GM19035 (cell line): ENCODE measurements around the gene CWH43.
A peak's percentile ranks its signal among the peaks of the same experiment; 100 is the strongest.
"Not testable (repeated sequence)": the region's sequence is repeated elsewhere in the genome, so short reads cannot be mapped to it uniquely, and the experiment has no call there.

Source experiments
- ATAC-seq: cut with Tn5 transposase; IDR thresholded peaks from one replicate; pipeline ENCODE4 v1.9.1; 2021; ENCODE audit not compliant: unreplicated experiment

The CWH43 gene

GRCh38 chr4:48985976-48986653 is at the start of gene CWH43:
Gene CWH43, plus strand, starts transcription at chr4:48986275. Its CDS starts 155 bp downstream, at chr4:48986430.
- no peak for ATAC-seq

- ATAC-seq: no peak
Observed at GRCh38 chr4:48937033-48937432, 49.0 kb upstream of the CWH43 start.

GRCh38 chr4:48938831-48939230 is 47.2 kb upstream of the CWH43 start:
- no peak for ATAC-seq

GRCh38 chr4:48939785-48940184 is 46.3 kb upstream of the CWH43 start:
- ATAC-seq: no peak

- ATAC-seq: no peak
Observed at GRCh38 chr4:48943387-48943786, 42.7 kb upstream of the CWH43 start.

- no peak for ATAC-seq
Observed at GRCh38 chr4:48944252-48944651, 41.8 kb upstream of the CWH43 start.

- no peak for ATAC-seq
Observed at GRCh38 chr4:48944756-48945241, 41.3 kb upstream of the CWH43 start.

- no peak for ATAC-seq
Observed at GRCh38 chr4:48945981-48946380, 40.1 kb upstream of the CWH43 start.

GRCh38 chr4:48947731-48948130 is 38.3 kb upstream of the CWH43 start:
- no peak for ATAC-seq

- ATAC-seq: no peak
Observed at GRCh38 chr4:48949086-48949485, 37.0 kb upstream of the CWH43 start.

GRCh38 chr4:48949518-48950219 is 36.4 kb upstream of the CWH43 start:
- no peak for ATAC-seq

GRCh38 chr4:48954314-48954713 is 31.8 kb upstream of the CWH43 start:
- ATAC-seq: no peak

- not testable (repeated sequence) for ATAC-seq
Observed at GRCh38 chr4:48957366-48957765, 28.7 kb upstream of the CWH43 start.

GRCh38 chr4:48958582-48958981 is 27.5 kb upstream of the CWH43 start:
- no peak for ATAC-seq

- ATAC-seq: no peak
Observed at GRCh38 chr4:48960988-48961635, 25.0 kb upstream of the CWH43 start.

GRCh38 chr4:48962636-48963035 is 23.4 kb upstream of the CWH43 start:
- ATAC-seq: no peak

- peak; percentile 89 for ATAC-seq
Observed at GRCh38 chr4:48963042-48963679, 22.9 kb upstream of the CWH43 start.

GRCh38 chr4:48967101-48967500 is 19.0 kb upstream of the CWH43 start:
- no peak for ATAC-seq

GRCh38 chr4:48967631-48968030 is 18.4 kb upstream of the CWH43 start:
- ATAC-seq: no peak

- no peak for ATAC-seq
Observed at GRCh38 chr4:48968814-48969213, 17.3 kb upstream of the CWH43 start.

- no peak for ATAC-seq
Observed at GRCh38 chr4:48970471-48970921, 15.6 kb upstream of the CWH43 start.
